Activated T-cell treated with anti-CD3 and anti-CD28 coated beads, Interleukin-2, amount 50 U/mL, for 72 hours (primary cell): ENCODE results near the gene SS18L1. TPM values are rescaled to one million over a fixed set of nuclear protein-coding genes. Genes with fewer than 3 reads are reported as not detected.

ENCODE experiments used
- ATAC-seq, 2 donors: fragments of 150-1000 bp; cut with Tn5 transposase; replicated peaks in 1 of 2; 2 replicates each; pipeline ENCODE4 v1.10.0; 2021; ENCODE audit warnings: moderate library complexity in 2 of 2, mild to moderate bottlenecking in 1 of 2
- DNase-seq, 2 donors: peaks; one replicate each; pipeline ENCODE4 v3.0.0; 2021 to 2022; ENCODE audit warnings: mixed read lengths in 1 of 2
- H3K27ac Mint-ChIP-seq: one replicate; pipeline ENCODE4 v1.8.0; 2022; ENCODE audit warnings: mild to moderate bottlenecking, moderate library complexity, mixed read lengths
- H3K27me3 Mint-ChIP-seq: one replicate; pipeline ENCODE4 v1.8.0; 2022; ENCODE audit warnings: low read depth, mixed read lengths
- H3K36me3 Mint-ChIP-seq, 2 donors: one replicate each; pipeline ENCODE4 v1.8.0; 2022; ENCODE audit warnings: mixed read lengths in 2 of 2, mild to moderate bottlenecking in 1 of 2; ENCODE audit not compliant: insufficient read depth in 2 of 2
- H3K4me1 Mint-ChIP-seq: one replicate; pipeline ENCODE4 v1.8.0; 2022; ENCODE audit warnings: low read depth, mixed read lengths
- H3K4me3 Mint-ChIP-seq, 2 donors: one replicate each; pipeline ENCODE4 v1.8.0; 2022; ENCODE audit warnings: mild to moderate bottlenecking in 2 of 2, mixed read lengths in 2 of 2, moderate library complexity in 2 of 2
- H3K9me3 Mint-ChIP-seq, 2 donors: one replicate each; pipeline ENCODE4 v1.8.0; 2022; ENCODE audit warnings: mixed read lengths in 2 of 2
- total RNA-seq, 2 donors: library from RNA; stranded (reverse); gene quantifications; one replicate each; pipeline ENCODE4 v1.2.3, GENCODE V29; 2022

The SS18L1 gene
- total RNA-seq, 2 donors from 2014 or later: 16.1 to 19.8 TPM

GRCh38 chr20:62156592-62157386, 13.2 kb downstream of the SS18L1 start:
- ATAC-seq: peak; percentile 70 to 74
- no peak overlapping the region for H3K27ac Mint-ChIP-seq
- H3K4me3 Mint-ChIP-seq: no peak overlapping the region
- H3K27me3 Mint-ChIP-seq: no peaks in the 10 kb centered on the region
- DNase-seq: peak; percentile 77 to 83
- peaks cover 23% of the 10 kb centered on the region for H3K4me1 Mint-ChIP-seq
- H3K9me3 Mint-ChIP-seq: peaks cover 3 to 6% of the 10 kb centered on the region in 2 donors
- peaks cover 10 to 23% of the 10 kb centered on the region in 2 donors for H3K36me3 Mint-ChIP-seq

- peaks cover 23% of the 10 kb centered on the region for H3K4me1 Mint-ChIP-seq
- H3K27ac Mint-ChIP-seq: no peak overlapping the region
- no peak overlapping the region for H3K4me3 Mint-ChIP-seq
- no peaks in the 10 kb centered on the region for H3K27me3 Mint-ChIP-seq
- no peak for DNase-seq
- no peak for ATAC-seq
- peaks cover 10 to 21% of the 10 kb centered on the region in 2 donors for H3K36me3 Mint-ChIP-seq
- peaks cover 3 to 6% of the 10 kb centered on the region in 2 donors for H3K9me3 Mint-ChIP-seq
Measured at GRCh38 chr20:62157387-62158087, 14.0 kb downstream of the SS18L1 start.

- no peak overlapping the region for H3K4me3 Mint-ChIP-seq
- H3K9me3 Mint-ChIP-seq: peaks cover 0 to 4% of the 10 kb centered on the region in 2 donors
- H3K27me3 Mint-ChIP-seq: no peaks in the 10 kb centered on the region
- DNase-seq (no peak), ATAC-seq (no peak)
- H3K4me1 Mint-ChIP-seq: peaks cover 23% of the 10 kb centered on the region
- no peak overlapping the region for H3K27ac Mint-ChIP-seq
- H3K36me3 Mint-ChIP-seq: peaks cover 6 to 16% of the 10 kb centered on the region in 2 donors
Measured at GRCh38 chr20:62158088-62158400, 14.5 kb downstream of the SS18L1 start.

- Mint-ChIP-seq H3K36me3 (peaks cover 5 to 14% of the 10 kb centered on the region in 2 donors), H3K27ac (no peak overlapping the region), H3K4me1 (peaks cover 23% of the 10 kb centered on the region), H3K4me3 (no peak overlapping the region), H3K27me3 (no peaks in the 10 kb centered on the region), H3K9me3 (peaks cover 0 to 1% of the 10 kb centered on the region in 2 donors)
- no peak for DNase-seq
- no peak for ATAC-seq
Measured at GRCh38 chr20:62158541-62158940, 15.0 kb downstream of the SS18L1 start.

- Mint-ChIP-seq H3K9me3 (no peaks in the 10 kb centered on the region), H3K4me3 (no peak overlapping the region), H3K36me3 (peaks cover 1 to 10% of the 10 kb centered on the region in 2 donors), H3K27ac (no peak overlapping the region), H3K4me1 (peaks cover 23% of the 10 kb centered on the region), H3K27me3 (no peaks in the 10 kb centered on the region)
- DNase-seq: no peak
- no peak for ATAC-seq
Measured at GRCh38 chr20:62159052-62159451, 15.5 kb downstream of the SS18L1 start.

- Mint-ChIP-seq H3K9me3 (no peaks in the 10 kb centered on the region), H3K4me1 (peaks cover 23% of the 10 kb centered on the region), H3K36me3 (peaks cover 0 to 5% of the 10 kb centered on the region in 2 donors), H3K27me3 (no peaks in the 10 kb centered on the region), H3K27ac (peak overlapping the region; percentile 5), H3K4me3 (peak overlapping the region in 1 of 2 donors; percentile 8)
- ATAC-seq: peak; percentile 85 to 86
- peak; percentile 81 to 82 for DNase-seq
Measured at GRCh38 chr20:62159839-62160238, 16.3 kb downstream of the SS18L1 start.

GRCh38 chr20:62160253-62160652, 16.7 kb downstream of the SS18L1 start:
- Mint-ChIP-seq H3K36me3 (peaks cover 0 to 3% of the 10 kb centered on the region in 2 donors), H3K27ac (no peak overlapping the region), H3K9me3 (no peaks in the 10 kb centered on the region), H3K27me3 (no peaks in the 10 kb centered on the region), H3K4me3 (no peak overlapping the region), H3K4me1 (peaks cover 23% of the 10 kb centered on the region)
- ATAC-seq (no peak), DNase-seq (no peak)

- no peaks in the 10 kb centered on the region for H3K27me3 Mint-ChIP-seq
- no peak overlapping the region for H3K27ac Mint-ChIP-seq
- H3K4me3 Mint-ChIP-seq: no peak overlapping the region
- H3K4me1 Mint-ChIP-seq: peaks cover 20% of the 10 kb centered on the region
- DNase-seq: no peak
- H3K36me3 Mint-ChIP-seq: peaks cover 0 to 3% of the 10 kb centered on the region in 2 donors
- H3K9me3 Mint-ChIP-seq: no peaks in the 10 kb centered on the region
- no peak for ATAC-seq
Measured at GRCh38 chr20:62160876-62161275, 17.3 kb downstream of the SS18L1 start.

- no peak overlapping the region for H3K4me3 Mint-ChIP-seq
- peaks cover 15% of the 10 kb centered on the region for H3K4me1 Mint-ChIP-seq
- ATAC-seq (no peak), DNase-seq (no peak)
- no peaks in the 10 kb centered on the region for H3K27me3 Mint-ChIP-seq
- peaks cover 0 to 3% of the 10 kb centered on the region in 2 donors for H3K36me3 Mint-ChIP-seq
- H3K27ac Mint-ChIP-seq: no peak overlapping the region
- no peaks in the 10 kb centered on the region for H3K9me3 Mint-ChIP-seq
Measured at GRCh38 chr20:62161347-62161746, 17.8 kb downstream of the SS18L1 start.

GRCh38 chr20:62162765-62163484, 19.4 kb downstream of the SS18L1 start:
- ATAC-seq (no peak), DNase-seq (no peak)
- Mint-ChIP-seq H3K27me3 (no peaks in the 10 kb centered on the region), H3K4me1 (peaks cover 14% of the 10 kb centered on the region), H3K27ac (no peak overlapping the region), H3K9me3 (no peaks in the 10 kb centered on the region), H3K4me3 (no peak overlapping the region), H3K36me3 (peaks cover 0 to 3% of the 10 kb centered on the region in 2 donors)

GRCh38 chr20:62163485-62163865, 19.9 kb downstream of the SS18L1 start:
- no peak overlapping the region for H3K4me3 Mint-ChIP-seq
- peaks cover 14% of the 10 kb centered on the region for H3K4me1 Mint-ChIP-seq

GRCh38 chr20:62163986-62164762, 20.6 kb downstream of the SS18L1 start:
- Mint-ChIP-seq H3K27ac (no peak overlapping the region), H3K36me3 (peaks cover 0 to 3% of the 10 kb centered on the region in 2 donors), H3K9me3 (no peaks in the 10 kb centered on the region), H3K27me3 (no peaks in the 10 kb centered on the region), H3K4me3 (no peak overlapping the region), H3K4me1 (peaks cover 14% of the 10 kb centered on the region)
- ATAC-seq: no peak
- DNase-seq: no peak

More at GRCh38 chr20:62163485-62163865, 19.9 kb downstream of the SS18L1 start:
- no peak for ATAC-seq
- Mint-ChIP-seq H3K36me3 (peaks cover 0 to 3% of the 10 kb centered on the region in 2 donors), H3K9me3 (no peaks in the 10 kb centered on the region), H3K27me3 (no peaks in the 10 kb centered on the region), H3K27ac (no peak overlapping the region)
- no peak for DNase-seq
